GM10248 (cell line): ENCODE data around the gene USP33.
"Not testable (repeated sequence)": the region's sequence is repeated elsewhere in the genome, so short reads cannot be mapped to it uniquely, and the experiment has no call there.

Source experiments
- CTCF ChIA-PET: fragments of 300-600 bp; sonication (Branson Sonifier 250); formaldehyde crosslinking; extraction: SDS; loops from one replicate; lab custom pipeline; 2021; ENCODE audit warnings: antibody characterized with exemption; lab: Yijun Ruan, JAX
- POLR2A ChIA-PET: fragments of 350-650 bp; sonication (Branson Sonifier 250); formaldehyde crosslinking; extraction: SDS; loops from one replicate; lab custom pipeline; 2020; ENCODE audit warnings: antibody characterized with exemption; lab: Yijun Ruan, JAX
- DNase-seq: peaks from one replicate; pipeline ENCODE4 v3.0.0; 2012; ENCODE audit errors: extremely low spot score
- CTCF ChIP-seq: IDR thresholded peaks from 2 replicates; pipeline ENCODE4 v1.5.1; 2012; ENCODE audit warnings: mild to moderate bottlenecking, low read depth; ENCODE audit errors: extremely low read depth, missing control alignments, control extremely low read depth

The USP33 gene

GRCh38 chr1:77652970-77653516, 106.6 kb downstream of the USP33 start:
- ChIA-PET POLR2A (no interaction called here), CTCF (no interaction called here)
- no peak for TF ChIP-seq CTCF
- DNase-seq, result no peak

DNA sequence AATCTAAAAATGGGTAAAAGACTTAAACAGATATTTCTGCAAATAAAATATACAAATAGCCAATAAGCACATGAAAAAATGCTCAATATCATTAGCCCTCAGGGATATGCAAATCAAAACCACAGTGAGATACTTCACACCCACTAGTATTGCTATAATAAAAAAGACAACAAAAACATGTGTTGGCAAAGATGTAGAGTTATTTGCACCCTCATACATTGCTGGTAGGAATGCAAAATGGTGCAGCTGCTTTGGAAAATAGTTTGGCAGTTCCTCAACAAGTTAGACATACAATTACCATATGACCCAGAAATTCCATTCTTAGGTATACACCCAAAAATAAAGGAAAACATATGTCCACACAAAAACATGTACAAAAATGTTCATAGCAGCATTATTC, 107.4 kb downstream of the USP33 start:
- TF ChIP-seq CTCF, result no peak
- POLR2A ChIA-PET, result no interaction called here
- DNase-seq, result no peak
- CTCF ChIA-PET, result no interaction called here

DNA sequence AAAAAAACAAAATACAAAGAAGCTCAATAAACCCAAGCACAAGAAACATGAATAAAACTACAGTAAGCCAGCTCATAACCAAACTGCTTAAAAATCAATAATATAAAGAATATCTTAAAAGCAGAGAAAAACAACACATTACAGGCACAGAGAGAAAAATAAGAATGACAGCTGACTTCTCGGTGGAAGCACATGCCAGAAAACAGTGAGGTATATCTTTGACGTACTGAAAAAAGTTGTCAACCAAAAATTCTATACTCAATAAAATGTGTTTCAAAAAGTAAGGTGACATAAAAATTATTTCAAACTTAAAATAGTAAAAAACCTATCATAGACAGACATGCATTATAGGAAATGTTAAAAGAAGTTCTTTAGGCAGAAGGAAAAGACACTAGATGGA, 110.5 kb downstream of the USP33 start:
- DNase-seq, result no peak
- TF ChIP-seq CTCF, result no peak
- POLR2A ChIA-PET, result no interaction called here
- CTCF ChIA-PET, result interaction anchor here (1.6 kb wide), 1 partner anchor 11 kb away, joined by 4 read pairs; no protein-coding TSS in a partner anchor

GRCh38 chr1:77646224-77646623, 113.4 kb downstream of the USP33 start:
- DNase-seq, POLR2A ChIA-PET: not testable (repeated sequence)
- CTCF ChIA-PET, result interaction anchor here (1.6 to 2.7 kb wide), 2 partner anchors 8 to 12 kb away, joined by 5 to 8 read pairs; no protein-coding TSS in a partner anchor
